AG04450 (cell line): Measurements from ENCODE around the gene USP15. TPM values are rescaled to one million over a fixed set of nuclear protein-coding genes. Genes with fewer than 3 reads are reported as not detected.

Experiments used
- CTCF ChIA-PET: fragments of 300-600, 350-600 bp; formaldehyde crosslinking; extraction: SDS; loops from one replicate; lab custom pipeline; 2022; ENCODE audit warnings: antibody characterized with exemption, inconsistent platforms; lab: Charles Lee
- POLR2A ChIA-PET: fragments of 350-600 bp; formaldehyde crosslinking; extraction: SDS; loops from one replicate; lab custom pipeline; 2021; ENCODE audit warnings: antibody characterized with exemption, inconsistent platforms; lab: Yijun Ruan, JAX
- DNase-seq: peaks from one replicate; pipeline ENCODE4 v3.0.0-alpha.2; 2011; ENCODE audit warnings: low read depth, low spot score
- H3K27ac ChIP-seq: one replicate; pipeline ENCODE4 v1.5.1; 2012; ENCODE audit warnings: low read depth, low read length, control low read depth
- H3K27me3 ChIP-seq: one replicate; pipeline ENCODE4 v1.6.0; 2012; ENCODE audit warnings: low read length; ENCODE audit not compliant: control insufficient read depth, insufficient read depth
- H3K4me3 ChIP-seq: 2 replicates; pipeline ENCODE4 v1.5.1; 2011; ENCODE audit warnings: mild to moderate bottlenecking, low read depth, low read length, control low read depth
- H3K9me3 ChIP-seq: 2 replicates; pipeline ENCODE4 v1.5.1; 2012; ENCODE audit warnings: low read length; ENCODE audit not compliant: control insufficient read depth, insufficient read depth
- polyA plus RNA-seq: library from polyadenylated mRNA; depleted of rRNA; stranded (reverse); fragments of >200 nt; gene quantifications from 2 replicates; pipeline ENCODE4 v1.2.3, GENCODE V29; 2011
- TF ChIP-seq, protein P1 (sequence below): IDR thresholded peaks from 2 replicates; pipeline ENCODE4 v1.5.1; 2011; ENCODE audit warnings: low read depth, low read length, control low read depth, inconsistent platforms

Gene USP15
- polyA plus RNA-seq, 1 experiment = 64.4 TPM

GRCh38 chr12:62269464-62270228, 9.4 kb downstream of the USP15 start:
- no peaks in the 10 kb centered on the region for H3K27me3 ChIP-seq
- no peak overlapping the region for H3K4me3 ChIP-seq
- DNase-seq = no peak
- ChIA-PET CTCF (no interaction called here), POLR2A (no interaction called here)
- no peaks in the 10 kb centered on the region for H3K9me3 ChIP-seq
- H3K27ac ChIP-seq = no peak overlapping the region
- TF ChIP-seq, protein P1, sequence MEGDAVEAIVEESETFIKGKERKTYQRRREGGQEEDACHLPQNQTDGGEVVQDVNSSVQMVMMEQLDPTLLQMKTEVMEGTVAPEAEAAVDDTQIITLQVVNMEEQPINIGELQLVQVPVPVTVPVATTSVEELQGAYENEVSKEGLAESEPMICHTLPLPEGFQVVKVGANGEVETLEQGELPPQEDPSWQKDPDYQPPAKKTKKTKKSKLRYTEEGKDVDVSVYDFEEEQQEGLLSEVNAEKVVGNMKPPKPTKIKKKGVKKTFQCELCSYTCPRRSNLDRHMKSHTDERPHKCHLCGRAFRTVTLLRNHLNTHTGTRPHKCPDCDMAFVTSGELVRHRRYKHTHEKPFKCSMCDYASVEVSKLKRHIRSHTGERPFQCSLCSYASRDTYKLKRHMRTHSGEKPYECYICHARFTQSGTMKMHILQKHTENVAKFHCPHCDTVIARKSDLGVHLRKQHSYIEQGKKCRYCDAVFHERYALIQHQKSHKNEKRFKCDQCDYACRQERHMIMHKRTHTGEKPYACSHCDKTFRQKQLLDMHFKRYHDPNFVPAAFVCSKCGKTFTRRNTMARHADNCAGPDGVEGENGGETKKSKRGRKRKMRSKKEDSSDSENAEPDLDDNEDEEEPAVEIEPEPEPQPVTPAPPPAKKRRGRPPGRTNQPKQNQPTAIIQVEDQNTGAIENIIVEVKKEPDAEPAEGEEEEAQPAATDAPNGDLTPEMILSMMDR = no peak

GRCh38 chr12:62270384-62270783, 10.2 kb downstream of the USP15 start:
- ChIA-PET POLR2A (no interaction called here), CTCF (no interaction called here)
- no peak overlapping the region for H3K27ac ChIP-seq
- no peak overlapping the region for H3K4me3 ChIP-seq
- DNase-seq = no peak
- no peaks in the 10 kb centered on the region for H3K9me3 ChIP-seq
- no peaks in the 10 kb centered on the region for H3K27me3 ChIP-seq
- TF ChIP-seq, protein P1 = no peak

DNA sequence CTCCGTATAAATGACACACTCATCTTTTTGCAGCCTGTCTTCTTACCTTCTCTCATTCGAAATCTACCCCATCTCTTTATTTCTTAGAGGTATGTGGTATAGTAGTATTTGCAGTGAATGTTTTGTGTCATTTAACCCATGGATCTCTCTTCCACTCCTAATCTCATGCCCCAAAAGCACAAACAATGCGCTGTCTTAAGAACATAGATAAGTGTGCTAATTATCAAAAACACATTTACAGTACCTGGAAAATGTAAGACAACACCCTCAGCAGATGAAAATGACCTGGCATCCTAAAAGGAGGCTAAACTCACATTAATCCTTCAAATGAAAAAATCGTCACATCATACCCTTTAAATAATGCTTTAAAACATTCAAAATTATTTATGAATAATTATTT, 10.7 kb downstream of the USP15 start:
- Histone ChIP-seq H3K27ac (no peak overlapping the region), H3K4me3 (no peak overlapping the region), H3K27me3 (no peaks in the 10 kb centered on the region), H3K9me3 (no peaks in the 10 kb centered on the region)
- ChIA-PET POLR2A (no interaction called here), CTCF (no interaction called here)
- TF ChIP-seq, protein P1 = no peak
- DNase-seq = no peak

DNA sequence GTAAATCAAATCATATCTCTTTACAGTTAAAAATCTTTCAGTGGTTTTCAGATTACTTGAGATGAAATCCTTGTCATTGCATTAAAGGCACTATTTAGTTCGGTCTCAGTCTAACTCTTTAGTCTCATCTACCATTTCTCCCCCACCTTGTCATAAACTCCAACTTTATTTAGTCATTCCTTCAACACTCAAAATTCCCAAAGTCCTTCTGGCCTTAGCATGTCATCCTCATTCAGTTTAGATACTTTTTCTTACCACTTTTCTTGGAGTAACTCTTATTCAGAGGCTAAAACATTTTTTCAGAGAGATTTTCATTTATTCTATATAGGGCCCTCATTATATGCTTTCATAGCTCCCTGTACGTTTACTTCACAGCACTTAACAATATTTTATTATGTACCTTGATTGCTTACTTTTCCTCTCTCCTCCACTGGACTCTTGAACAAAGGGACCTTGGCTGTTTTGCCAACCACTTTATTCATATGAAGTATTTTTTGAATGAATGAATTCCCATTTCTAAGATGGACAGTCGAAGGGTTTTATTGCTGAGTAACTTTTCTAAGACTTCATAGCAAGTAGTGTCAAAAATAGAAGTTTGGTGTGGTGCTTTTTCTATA, 12.8 kb downstream of the USP15 start:
- no peak for DNase-seq
- TF ChIP-seq, protein P1 = no peak
- H3K27ac ChIP-seq = no peak overlapping the region
- no peaks in the 10 kb centered on the region for H3K9me3 ChIP-seq
- no peaks in the 10 kb centered on the region for H3K27me3 ChIP-seq
- H3K4me3 ChIP-seq = no peak overlapping the region
- ChIA-PET POLR2A (no interaction called here), CTCF (no interaction called here)

GRCh38 chr12:62273724-62274380, 13.6 kb downstream of the USP15 start:
- H3K27ac ChIP-seq = no peak overlapping the region
- no peak for DNase-seq
- H3K9me3 ChIP-seq = no peaks in the 10 kb centered on the region
- POLR2A ChIA-PET = no interaction called here
- TF ChIP-seq, protein P1 = no peak
- no peaks in the 10 kb centered on the region for H3K27me3 ChIP-seq
- CTCF ChIA-PET = interaction anchor here (0.7 kb wide), 1 partner anchor 520 kb away, joined by 3 read pairs; no protein-coding TSS in a partner anchor
- H3K4me3 ChIP-seq = no peak overlapping the region
